PC-9 (cell line): ENCODE results near the gene LAD1.

Experiments
- CTCF ChIP-seq: fragments of 200-600 bp; sonication (generic); conservative IDR thresholded peaks from 2 replicates; pipeline ENCODE4 v1.6.1; 2017; ENCODE audit warnings: mixed run types, antibody characterized with exemption, mild to moderate bottlenecking, moderate library complexity
- EZH2 ChIP-seq: fragments of 200-600 bp; sonication (generic); IDR thresholded peaks from 2 replicates; pipeline ENCODE4 v1.8.0; 2017; ENCODE audit warnings: antibody characterized with exemption, low read depth

- TF ChIP-seq CTCF = no peak
- TF ChIP-seq EZH2 = no peak
These were observed 63.2 kb downstream of the LAD1 start for GRCh38 chr1:201335901-201336300.
